Stimulated activated CD4-positive, alpha-beta T cell treated with anti-CD3 and anti-CD28 coated beads, Interleukin-15, amount 100 ng/mL, for 24 hours (primary cell): ENCODE results near the gene CRY1.
A peak's percentile ranks its signal among the peaks of the same experiment; 100 is the strongest.
"Not testable (repeated sequence)": the region's sequence is repeated elsewhere in the genome, so short reads cannot be mapped to it uniquely, and the experiment has no call there.

ENCODE experiments used
- DNase-seq: peaks from one replicate; pipeline ENCODE4 v3.0.0-alpha.2; 2020

The CRY1 gene

GRCh38 chr12:107108366-107108765, 15.0 kb upstream of the CRY1 start:
- not testable (repeated sequence) for DNase-seq

- DNase-seq, result no peak
These were observed 14.0 kb upstream of the CRY1 start for GRCh38 chr12:107107381-107107780.

- no peak for DNase-seq
These were observed 13.1 kb upstream of the CRY1 start for GRCh38 chr12:107106241-107107025.

GRCh38 chr12:107105410-107105703, 12.0 kb upstream of the CRY1 start:
- DNase-seq, result no peak

GRCh38 chr12:107103516-107103915, 10.2 kb upstream of the CRY1 start:
- DNase-seq, result no peak

GRCh38 chr12:107103097-107103496, 9.7 kb upstream of the CRY1 start:
- DNase-seq, result no peak

GRCh38 chr12:107102294-107102693, 8.9 kb upstream of the CRY1 start:
- no peak for DNase-seq

- DNase-seq, result no peak
These were observed 8.3 kb upstream of the CRY1 start for GRCh38 chr12:107101651-107102050.

GRCh38 chr12:107099917-107100316, 6.6 kb upstream of the CRY1 start:
- DNase-seq, result no peak

- no peak for DNase-seq
These were observed 3.2 kb upstream of the CRY1 start for GRCh38 chr12:107096571-107096970.

- no peak for DNase-seq
These were observed 767 bp upstream of the CRY1 start for GRCh38 chr12:107094183-107094448.

- peak; percentile 80 for DNase-seq
These were observed 506 bp downstream of the CRY1 start for GRCh38 chr12:107092669-107093416.

GRCh38 chr12:107091989-107092641, 1.2 kb downstream of the CRY1 start:
- DNase-seq, result peak; percentile 20

GRCh38 chr12:107091381-107091780, 2.0 kb downstream of the CRY1 start:
- DNase-seq, result no peak

GRCh38 chr12:107090711-107091110, 2.6 kb downstream of the CRY1 start:
- DNase-seq, result no peak

- no peak for DNase-seq
These were observed 4.4 kb downstream of the CRY1 start for GRCh38 chr12:107088912-107089311.

- no peak for DNase-seq
These were observed 7.0 kb downstream of the CRY1 start for GRCh38 chr12:107086314-107086713.

- no peak for DNase-seq
These were observed 11.6 kb downstream of the CRY1 start for GRCh38 chr12:107081778-107082177.

GRCh38 chr12:107080299-107080698, 13.1 kb downstream of the CRY1 start:
- DNase-seq, result no peak

- no peak for DNase-seq
These were observed 14.0 kb downstream of the CRY1 start for GRCh38 chr12:107079172-107080011.

GRCh38 chr12:107073266-107073665, 20.1 kb downstream of the CRY1 start:
- DNase-seq, result not testable (repeated sequence)

- no peak for DNase-seq
These were observed 26.7 kb downstream of the CRY1 start for GRCh38 chr12:107066691-107067090.

GRCh38 chr12:107064687-107065086, 28.7 kb downstream of the CRY1 start:
- DNase-seq, result no peak
